Muscle layer of duodenum (tissue), 2 donors: Measurements from ENCODE around the gene NEK5.
"Not testable (repeated sequence)": the region's sequence is repeated elsewhere in the genome, so short reads cannot be mapped to it uniquely, and the experiment has no call there.

ENCODE experiments used
- H3K27ac ChIP-seq: one replicate; pipeline ENCODE4 v1.7.0; 2013; ENCODE audit warnings: mild to moderate bottlenecking, low read length
- H3K27me3 ChIP-seq: one replicate; pipeline ENCODE4 v1.7.0; 2013; ENCODE audit warnings: low read depth, mild to moderate bottlenecking, control low read depth, low read length
- H3K36me3 ChIP-seq, 2 donors: one replicate each; pipeline ENCODE4 v1.7.0; 2013; ENCODE audit warnings: low read length in 2 of 2, control low read depth in 1 of 2, mild to moderate bottlenecking in 1 of 2; ENCODE audit not compliant: insufficient read depth in 2 of 2, control insufficient read depth in 1 of 2
- H3K4me1 ChIP-seq, 2 donors: one replicate each; pipeline ENCODE4 v1.7.0; 2013; ENCODE audit warnings: low read length in 2 of 2, mild to moderate bottlenecking in 2 of 2, control low read depth in 1 of 2, moderate library complexity in 1 of 2; ENCODE audit not compliant: insufficient read depth in 2 of 2, control insufficient read depth in 1 of 2
- H3K4me3 ChIP-seq, 2 donors: one replicate each; pipeline ENCODE4 v1.7.0; 2013; ENCODE audit warnings: low read length in 2 of 2, low read depth in 1 of 2, mild to moderate bottlenecking in 1 of 2
- H3K9me3 ChIP-seq, 2 donors: one replicate each; pipeline ENCODE4 v1.7.0; 2013; ENCODE audit warnings: low read length in 2 of 2, control low read depth in 1 of 2, mild to moderate bottlenecking in 1 of 2; ENCODE audit not compliant: control insufficient read depth in 1 of 2
- donor health status: healthy.

Gene NEK5

GRCh38 chr13:52067237-52067636 is 61.6 kb downstream of the NEK5 start:
- Histone ChIP-seq H3K4me1 (no peaks in the 10 kb centered on the region), H3K27ac (no peak overlapping the region), H3K36me3 (no peaks in the 10 kb centered on the region), H3K9me3 (peaks cover 7 to 30% of the 10 kb centered on the region in 2 donors), H3K4me3 (peak overlapping the region in 1 of 2 donors; percentile 22), H3K27me3 (no peaks in the 10 kb centered on the region)

GRCh38 chr13:52061587-52061986 is 67.3 kb downstream of the NEK5 start:
- no peaks in the 10 kb centered on the region for H3K4me1 ChIP-seq
- no peaks in the 10 kb centered on the region for H3K36me3 ChIP-seq
- H3K27ac ChIP-seq = no peak overlapping the region
- H3K4me3 ChIP-seq = no peak overlapping the region
- H3K27me3 ChIP-seq = no peaks in the 10 kb centered on the region
- H3K9me3 ChIP-seq = peaks cover 0 to 9% of the 10 kb centered on the region in 2 donors

DNA sequence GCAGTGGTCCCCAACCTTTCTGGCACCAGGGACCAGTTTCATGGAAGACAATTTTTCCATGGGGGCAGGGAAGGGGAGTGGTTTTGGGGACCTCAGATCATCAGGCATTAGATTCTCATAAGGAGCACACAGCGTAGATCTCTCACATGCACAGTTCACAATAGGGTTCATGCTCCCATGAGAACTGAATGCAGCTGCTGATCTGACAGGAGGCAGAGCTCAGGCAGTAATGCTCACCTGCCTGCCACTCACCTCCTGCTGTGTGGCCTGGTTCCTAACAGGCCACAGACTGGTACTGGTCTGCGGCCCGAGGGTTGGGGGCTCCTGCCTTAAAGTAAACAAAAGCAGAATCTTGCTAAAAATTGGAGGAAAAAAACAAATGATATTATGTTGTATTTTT is 67.8 kb downstream of the NEK5 start:
- not testable (repeated sequence) for H3K27me3 ChIP-seq, H3K4me1 ChIP-seq, H3K4me3 ChIP-seq, H3K27ac ChIP-seq, H3K36me3 ChIP-seq, H3K9me3 ChIP-seq

DNA sequence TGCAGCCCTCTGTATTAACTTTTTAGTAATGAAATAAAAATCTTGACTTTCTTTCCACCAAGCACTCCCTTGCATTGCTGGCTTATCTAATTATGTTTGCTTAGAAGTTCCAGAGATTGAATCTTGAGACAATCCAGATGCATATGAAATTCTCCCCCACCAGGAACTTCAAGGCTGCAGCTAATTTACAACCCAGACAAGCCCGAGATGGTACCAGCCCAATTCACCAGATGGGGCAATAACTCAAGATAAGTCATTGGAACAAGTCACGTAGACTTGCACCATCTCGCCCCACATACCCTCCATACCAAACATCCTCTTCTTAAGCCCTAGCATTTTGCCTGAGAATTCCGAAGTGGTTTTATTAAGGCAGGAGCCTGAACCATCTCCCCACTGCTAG is 75.4 kb downstream of the NEK5 start:
- peaks cover 0 to 1% of the 10 kb centered on the region in 2 donors for H3K9me3 ChIP-seq
- no peak overlapping the region for H3K27ac ChIP-seq
- H3K36me3 ChIP-seq = no peaks in the 10 kb centered on the region
- no peaks in the 10 kb centered on the region for H3K27me3 ChIP-seq
- no peaks in the 10 kb centered on the region for H3K4me1 ChIP-seq
- H3K4me3 ChIP-seq = no peak overlapping the region

- Histone ChIP-seq H3K9me3 (peaks cover 0 to 2% of the 10 kb centered on the region in 2 donors), H3K36me3 (no peaks in the 10 kb centered on the region), H3K27ac (no peak overlapping the region), H3K4me1 (no peaks in the 10 kb centered on the region), H3K27me3 (no peaks in the 10 kb centered on the region), H3K4me3 (no peak overlapping the region)
Observed at GRCh38 chr13:52051400-52051799, 77.5 kb downstream of the NEK5 start.

GRCh38 chr13:52048516-52048915 is 80.4 kb downstream of the NEK5 start:
- no peaks in the 10 kb centered on the region for H3K36me3 ChIP-seq
- H3K9me3 ChIP-seq = peaks cover 0 to 2% of the 10 kb centered on the region in 2 donors
- no peaks in the 10 kb centered on the region for H3K4me1 ChIP-seq
- no peak overlapping the region for H3K27ac ChIP-seq
- H3K27me3 ChIP-seq = no peaks in the 10 kb centered on the region
- H3K4me3 ChIP-seq = no peak overlapping the region

GRCh38 chr13:52047463-52047862 is 81.4 kb downstream of the NEK5 start:
- Histone ChIP-seq H3K36me3 (no peaks in the 10 kb centered on the region), H3K27ac (no peak overlapping the region), H3K27me3 (no peaks in the 10 kb centered on the region), H3K4me1 (no peaks in the 10 kb centered on the region), H3K9me3 (peaks cover 0 to 2% of the 10 kb centered on the region in 2 donors), H3K4me3 (no peak overlapping the region)

DNA sequence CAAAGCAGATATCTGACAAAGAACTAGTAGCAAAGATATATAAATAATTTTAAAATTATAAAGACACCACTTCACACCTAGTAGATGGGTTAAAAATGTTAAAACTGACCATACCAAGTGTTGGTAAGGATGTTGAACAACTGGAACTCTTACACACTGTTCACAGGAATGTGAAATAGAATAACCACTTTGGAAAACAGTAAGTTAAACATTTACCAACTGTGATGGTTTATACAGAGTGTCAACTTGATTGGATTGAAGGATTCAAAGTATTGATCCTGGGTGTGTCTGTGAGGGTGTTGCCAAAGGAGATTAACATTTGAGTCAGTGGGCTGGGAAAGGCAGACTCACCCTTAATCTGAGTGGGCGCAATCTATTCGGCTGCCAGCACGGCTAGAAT is 85.2 kb downstream of the NEK5 start:
- Histone ChIP-seq H3K27ac (no peak overlapping the region), H3K9me3 (peaks cover 0 to 2% of the 10 kb centered on the region in 2 donors), H3K4me1 (no peaks in the 10 kb centered on the region), H3K27me3 (no peaks in the 10 kb centered on the region), H3K4me3 (no peak overlapping the region), H3K36me3 (no peaks in the 10 kb centered on the region)

GRCh38 chr13:52036037-52036436 is 92.8 kb downstream of the NEK5 start:
- Histone ChIP-seq H3K36me3 (no peaks in the 10 kb centered on the region), H3K4me1 (no peaks in the 10 kb centered on the region), H3K27ac (no peak overlapping the region), H3K27me3 (no peaks in the 10 kb centered on the region), H3K9me3 (no peaks in the 10 kb centered on the region), H3K4me3 (no peak overlapping the region)

DNA sequence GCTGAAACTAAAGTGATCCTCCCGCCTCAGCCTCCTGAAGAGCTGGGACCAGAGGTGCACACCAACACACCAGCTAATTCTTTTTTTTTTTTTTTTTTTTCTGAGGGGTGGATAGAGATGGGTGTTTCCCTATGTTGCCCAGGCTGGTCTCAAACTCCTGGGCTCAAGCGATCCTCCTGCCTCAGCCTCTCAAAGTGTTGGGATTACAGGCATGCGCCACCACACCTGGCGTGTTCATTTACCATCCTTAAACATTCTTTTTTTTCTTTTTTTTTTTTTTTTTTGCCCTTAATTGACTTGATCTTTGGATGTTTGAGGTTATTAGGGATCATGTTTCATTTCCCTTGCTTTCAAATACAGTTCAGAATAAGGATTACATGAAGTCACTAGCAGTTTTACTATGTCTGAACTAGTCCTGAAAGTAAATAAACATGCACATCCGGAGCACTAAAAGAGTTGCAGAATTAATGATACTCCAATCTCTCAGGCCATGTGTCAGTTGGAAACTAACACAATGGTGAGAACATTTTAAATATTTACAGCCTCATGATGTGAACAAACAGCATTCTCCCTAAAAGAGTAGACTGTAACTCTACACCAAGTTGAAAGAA is 94.2 kb downstream of the NEK5 start:
- Histone ChIP-seq H3K36me3 (no peaks in the 10 kb centered on the region), H3K4me1 (no peaks in the 10 kb centered on the region), H3K4me3 (no peak overlapping the region), H3K27me3 (no peaks in the 10 kb centered on the region), H3K27ac (no peak overlapping the region), H3K9me3 (no peaks in the 10 kb centered on the region)

DNA sequence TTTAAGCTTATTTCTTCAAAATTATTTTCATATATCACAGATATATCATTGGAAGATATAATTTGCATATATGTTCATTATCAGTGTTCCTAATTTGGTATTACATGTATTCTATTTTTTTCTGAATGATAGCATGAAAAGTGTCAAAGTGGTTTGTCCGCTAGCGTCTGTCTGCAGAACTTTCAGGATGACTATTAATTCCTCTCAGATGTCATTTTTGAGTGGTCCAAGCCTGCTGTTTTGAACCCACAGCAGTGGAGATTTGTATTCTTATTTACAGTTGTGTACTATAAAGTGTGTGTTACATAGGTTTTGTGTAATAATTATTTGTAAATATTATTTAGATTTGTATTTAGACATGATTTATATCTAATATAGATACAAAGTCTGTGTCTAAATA is 95.8 kb downstream of the NEK5 start:
- no peaks in the 10 kb centered on the region for H3K4me1 ChIP-seq
- H3K36me3 ChIP-seq = peaks cover 0 to 9% of the 10 kb centered on the region in 2 donors
- no peak overlapping the region for H3K27ac ChIP-seq
- H3K4me3 ChIP-seq = no peak overlapping the region
- no peaks in the 10 kb centered on the region for H3K27me3 ChIP-seq
- no peaks in the 10 kb centered on the region for H3K9me3 ChIP-seq

DNA sequence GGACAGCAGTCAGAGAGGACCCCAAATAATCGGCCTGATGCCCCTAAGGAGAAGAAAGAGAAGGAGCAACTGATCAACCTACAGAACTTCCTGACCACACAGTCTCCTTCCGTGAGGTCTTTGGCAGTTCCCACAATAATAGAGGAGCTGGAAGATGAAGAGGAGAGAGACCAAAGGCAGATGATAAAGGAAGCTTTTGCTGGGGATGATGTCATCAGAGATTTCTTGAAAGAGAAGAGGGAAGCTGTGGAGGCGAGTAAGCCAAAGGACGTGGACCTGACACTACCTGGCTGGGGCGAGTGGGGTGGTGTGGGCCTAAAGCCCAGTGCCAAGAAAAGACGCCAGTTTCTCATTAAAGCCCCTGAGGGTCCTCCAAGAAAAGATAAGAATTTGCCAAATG is 98.5 kb downstream of the NEK5 start:
- H3K36me3 ChIP-seq = peaks cover 0 to 17% of the 10 kb centered on the region in 2 donors
- not testable (repeated sequence) for H3K4me1 ChIP-seq, H3K27me3 ChIP-seq, H3K4me3 ChIP-seq, H3K9me3 ChIP-seq, H3K27ac ChIP-seq
